H1 (cell line): Measurements from ENCODE around the gene ARHGAP10.

ENCODE experiments used
- CTCF ChIP-seq, 3 experiments: IDR thresholded peaks; 1 replicate in 2 of 3; 2 replicates in 1 of 3; pipeline versions ENCODE4 v1.5.1 to v1.6.1; 2011; ENCODE audit warnings: low read length in 3 of 3, mild to moderate bottlenecking in 3 of 3, inconsistent platforms in 2 of 3, low read depth in 1 of 3, moderate library complexity in 1 of 3; ENCODE audit not compliant: insufficient read depth in 1 of 3; ENCODE audit errors: control extremely low read depth in 1 of 3
- POLR2A ChIP-seq, 2 experiments: IDR thresholded peaks; 1 replicate in 1 of 2; 2 replicates in 1 of 2; pipeline ENCODE4 v1.6.1; 2011; ENCODE audit warnings: low read depth in 2 of 2, low read length in 2 of 2, mild to moderate bottlenecking in 2 of 2; ENCODE audit errors: control extremely low read depth in 1 of 2

GRCh38 chr4:147805946-147806345, 74.1 kb downstream of the ARHGAP10 start:
- TF ChIP-seq CTCF (IDR thresholded peaks at IDR 0.05; ENCODE audit: control extremely low read depth in 1 of 3, insufficient read depth in 1 of 3, low read depth in 1 of 3, low read length in 3 of 3) (no peak), POLR2A (IDR thresholded peaks at IDR 0.05; ENCODE audit: control extremely low read depth in 1 of 2, low read depth in 2 of 2, low read length in 2 of 2) (no peak)
